RWPE1 (cell line): ENCODE measurements around the gene LEO1.

Experiments
- CTCF ChIA-PET: fragments of 350-600 bp; sonication (Branson Sonifier 250); formaldehyde crosslinking; extraction: SDS; loops from one replicate; lab custom pipeline; 2021; lab: Yijun Ruan, JAX
- POLR2A ChIA-PET: fragments of 400-600 bp; formaldehyde crosslinking; extraction: SDS; loops from one replicate; lab custom pipeline; 2020; ENCODE audit warnings: antibody characterized with exemption; ENCODE audit not compliant: low non-redundant PET; lab: Yijun Ruan, JAX
- DNase-seq: peaks from one replicate; pipeline ENCODE4 v3.0.0; 2012; ENCODE audit warnings: low spot score
- H3K27ac ChIP-seq: fragments of 450-650 bp; 2 replicates; pipeline ENCODE4 v1.5.1; 2017
- TF ChIP-seq, protein P1 (sequence below): fragments of 450-650 bp; conservative IDR thresholded peaks from 2 replicates; pipeline ENCODE4 v1.5.1; 2017; ENCODE audit warnings: low read depth, mild to moderate bottlenecking

The LEO1 gene

DNA sequence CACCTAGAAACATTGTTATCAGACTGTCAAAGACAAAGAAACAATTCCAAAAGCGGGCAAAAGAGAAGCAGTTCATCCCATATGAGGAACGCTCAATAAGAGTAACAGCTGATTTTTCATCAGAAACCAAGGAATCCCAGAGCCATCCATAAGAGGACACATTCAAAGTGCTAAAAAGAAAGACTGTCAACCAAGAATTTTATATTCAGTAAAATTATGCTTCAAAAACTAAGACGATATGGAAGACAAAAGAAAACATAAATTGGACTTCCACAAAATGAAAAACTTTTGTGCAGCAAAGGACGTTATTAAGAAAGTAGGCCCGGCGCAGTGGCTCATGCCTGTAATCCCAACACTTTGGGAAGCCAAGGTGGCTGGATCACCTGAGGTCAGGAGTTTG, 4.0 kb downstream of the LEO1 start:
- no peak for DNase-seq
- H3K27ac ChIP-seq: no peak overlapping the region
- TF ChIP-seq, protein P1, sequence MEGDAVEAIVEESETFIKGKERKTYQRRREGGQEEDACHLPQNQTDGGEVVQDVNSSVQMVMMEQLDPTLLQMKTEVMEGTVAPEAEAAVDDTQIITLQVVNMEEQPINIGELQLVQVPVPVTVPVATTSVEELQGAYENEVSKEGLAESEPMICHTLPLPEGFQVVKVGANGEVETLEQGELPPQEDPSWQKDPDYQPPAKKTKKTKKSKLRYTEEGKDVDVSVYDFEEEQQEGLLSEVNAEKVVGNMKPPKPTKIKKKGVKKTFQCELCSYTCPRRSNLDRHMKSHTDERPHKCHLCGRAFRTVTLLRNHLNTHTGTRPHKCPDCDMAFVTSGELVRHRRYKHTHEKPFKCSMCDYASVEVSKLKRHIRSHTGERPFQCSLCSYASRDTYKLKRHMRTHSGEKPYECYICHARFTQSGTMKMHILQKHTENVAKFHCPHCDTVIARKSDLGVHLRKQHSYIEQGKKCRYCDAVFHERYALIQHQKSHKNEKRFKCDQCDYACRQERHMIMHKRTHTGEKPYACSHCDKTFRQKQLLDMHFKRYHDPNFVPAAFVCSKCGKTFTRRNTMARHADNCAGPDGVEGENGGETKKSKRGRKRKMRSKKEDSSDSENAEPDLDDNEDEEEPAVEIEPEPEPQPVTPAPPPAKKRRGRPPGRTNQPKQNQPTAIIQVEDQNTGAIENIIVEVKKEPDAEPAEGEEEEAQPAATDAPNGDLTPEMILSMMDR: no peak
- CTCF ChIA-PET: no interaction called here
- POLR2A ChIA-PET: no interaction called here

GRCh38 chr15:51966192-51966591, 5.4 kb downstream of the LEO1 start:
- H3K27ac ChIP-seq: no peak overlapping the region
- ChIA-PET CTCF (interaction anchor here (0.6 kb wide), 1 partner anchor 586 kb away, joined by 3 read pairs; no protein-coding TSS in a partner anchor), POLR2A (no interaction called here)
- DNase-seq: no peak
- TF ChIP-seq, protein P1: no peak

DNA sequence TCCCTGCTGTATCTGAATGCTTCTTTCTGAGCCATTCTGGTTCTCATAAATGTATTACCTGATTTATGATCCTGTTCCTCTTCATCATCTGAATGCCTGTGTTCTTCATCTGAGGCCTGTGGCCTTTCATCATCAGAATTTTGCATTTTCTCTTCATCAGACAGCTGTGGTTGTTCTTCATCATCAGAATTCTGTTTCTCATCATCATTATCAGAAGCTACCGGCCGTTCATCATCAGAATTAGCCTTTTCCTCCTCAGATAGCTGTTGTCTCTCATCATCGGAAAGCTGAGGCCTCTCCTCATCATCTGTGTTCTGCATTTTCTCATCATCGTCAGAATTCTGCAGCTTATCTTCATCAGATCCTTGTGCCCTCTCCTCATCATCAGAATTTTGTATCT, 5.9 kb downstream of the LEO1 start:
- no peak overlapping the region for H3K27ac ChIP-seq
- ChIA-PET POLR2A (no interaction called here), CTCF (interaction anchor here (0.6 kb wide), 1 partner anchor 587 kb away, joined by 3 read pairs; no protein-coding TSS in a partner anchor)
- DNase-seq: no peak
- TF ChIP-seq, protein P1: no peak

- no peak for DNase-seq
- ChIA-PET POLR2A (interaction anchor here (0.7 kb wide), 1 partner anchor 254 kb away, joined by 10 read pairs; no protein-coding TSS in a partner anchor), CTCF (interaction anchor here (0.6 kb wide), 1 partner anchor 1264 kb away, joined by 3 read pairs; no protein-coding TSS in a partner anchor)
- H3K27ac ChIP-seq: no peak overlapping the region
- TF ChIP-seq, protein P1: no peak
Measured at GRCh38 chr15:51955504-51955903, 16.1 kb downstream of the LEO1 start.

GRCh38 chr15:51952805-51953204, 18.8 kb downstream of the LEO1 start:
- ChIA-PET CTCF (no interaction called here), POLR2A (no interaction called here)

DNA sequence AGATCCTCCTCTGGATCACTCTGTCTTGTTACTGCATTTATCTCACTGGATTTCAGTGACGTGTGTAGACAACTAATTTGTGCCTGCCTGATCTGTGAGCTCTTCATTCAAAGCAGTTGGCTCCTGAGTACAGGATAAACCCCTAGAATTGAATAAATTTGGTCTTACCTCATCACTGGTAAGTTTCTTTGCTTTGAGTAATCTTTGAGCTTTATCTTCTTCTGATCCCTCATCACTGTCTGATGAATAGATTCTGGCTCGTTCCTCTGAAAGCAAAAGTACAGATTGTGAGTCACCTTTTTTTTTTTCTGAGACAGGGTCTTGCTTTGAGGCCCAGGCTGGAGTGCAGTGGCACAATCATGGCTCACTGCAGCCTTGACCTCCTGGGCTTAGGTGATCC, 24.5 kb downstream of the LEO1 start:
- DNase-seq: no peak
- ChIA-PET POLR2A (no interaction called here), CTCF (no interaction called here)
- TF ChIP-seq, protein P1: no peak
- no peak overlapping the region for H3K27ac ChIP-seq

More at GRCh38 chr15:51952805-51953204, 18.8 kb downstream of the LEO1 start:
- no peak overlapping the region for H3K27ac ChIP-seq
- DNase-seq: no peak
- TF ChIP-seq, protein P1: no peak
